Activated B cell treated with CpG ODN at 0.5 μM for 24 hours (primary cell): Measurements from ENCODE around the gene RANBP17. TPM values are rescaled to one million over a fixed set of nuclear protein-coding genes. Genes with fewer than 3 reads are reported as not detected.

Experiments
- ATAC-seq: fragments of 200-7000 bp; cut with Tn5 transposase; one replicate; pipeline ENCODE4 v1.10.0; 2021; ENCODE audit warnings: low read depth, mild to moderate bottlenecking, moderate library complexity
- CTCF ChIA-PET: fragments of 350-600 bp; sonication (Branson Sonifier 250); formaldehyde crosslinking; loops from one replicate; lab custom pipeline; 2021; ENCODE audit warnings: antibody characterized with exemption; lab: Charles Lee
- POLR2A ChIA-PET: fragments of 350-600 bp; sonication (Branson Sonifier 250); formaldehyde crosslinking; loops from one replicate; lab custom pipeline; 2021; ENCODE audit warnings: antibody characterized with exemption; lab: Charles Lee
- DNase-seq: peaks from one replicate; pipeline ENCODE4 v3.0.0; 2022
- H3K27ac Mint-ChIP-seq: one replicate; pipeline ENCODE4 v1.8.0; 2020; ENCODE audit warnings: mixed read lengths
- H3K27me3 Mint-ChIP-seq: one replicate; pipeline ENCODE4 v1.8.0; 2021; ENCODE audit warnings: mixed read lengths
- H3K36me3 Mint-ChIP-seq: one replicate; pipeline ENCODE4 v1.8.0; 2021; ENCODE audit warnings: low read depth, mixed read lengths
- H3K4me1 Mint-ChIP-seq: one replicate; pipeline ENCODE4 v1.8.0; 2021; ENCODE audit warnings: mixed read lengths
- H3K4me3 Mint-ChIP-seq: one replicate; pipeline ENCODE4 v1.8.0; 2020; ENCODE audit warnings: mild to moderate bottlenecking, mixed read lengths
- H3K9me3 Mint-ChIP-seq: one replicate; pipeline ENCODE4 v1.8.0; 2020; ENCODE audit warnings: mixed read lengths
- CTCF ChIP-seq: fragments of 200-600 bp; IDR thresholded peaks from one replicate; pipeline ENCODE4 v1.8.0; 2022; ENCODE audit warnings: antibody characterized with exemption, mild to moderate bottlenecking
- intact Hi-C: fragments of 100-400 bp; cut with micrococcal nuclease; formaldehyde crosslinking; loops from one replicate; pipeline ENCODE4 v1.15.1; 2024
- total RNA-seq: library from RNA; stranded (reverse); gene quantifications from 2 replicates; pipeline ENCODE4 v1.2.3, GENCODE V29; 2022

RANBP17 gene
- total RNA-seq, 1 donor from 2014 or later: not detected

- DNase-seq (no peak), ATAC-seq (no peak)
- TF ChIP-seq CTCF: no peak
- Mint-ChIP-seq H3K4me1 (peaks cover 17% of the 10 kb centered on the region), H3K4me3 (no peak overlapping the region), H3K27ac (no peak overlapping the region), H3K9me3 (no peaks in the 10 kb centered on the region), H3K36me3 (no peaks in the 10 kb centered on the region), H3K27me3 (peaks cover 51% of the 10 kb centered on the region)
- CTCF ChIA-PET: no interaction called here
- POLR2A ChIA-PET: no interaction called here
- intact Hi-C loops: loop anchor here (5.0 kb wide), 1 partner anchor 1926 kb away; the partner anchor contains the start of gene NKX2-5
These were observed 449.1 kb downstream of the RANBP17 start for GRCh38 chr5:171310819-171311321.

- H3K27me3 Mint-ChIP-seq: peaks cover 49% of the 10 kb centered on the region
- no peaks in the 10 kb centered on the region for H3K36me3 Mint-ChIP-seq
- intact Hi-C loops: loop anchor here (2.0 to 5.0 kb wide), 2 partner anchors 77 to 1926 kb away; partner anchors contain the start of gene NKX2-5
- H3K27ac Mint-ChIP-seq: no peak overlapping the region
- H3K4me1 Mint-ChIP-seq: peaks cover 17% of the 10 kb centered on the region
- H3K9me3 Mint-ChIP-seq: no peaks in the 10 kb centered on the region
- TF ChIP-seq CTCF: no peak
- POLR2A ChIA-PET: no interaction called here
- H3K4me3 Mint-ChIP-seq: no peak overlapping the region
- CTCF ChIA-PET: no interaction called here
- no peak for ATAC-seq
- no peak for DNase-seq
These were observed 449.7 kb downstream of the RANBP17 start for GRCh38 chr5:171311322-171312077.

- intact Hi-C loops: loop anchor here (2.0 to 5.0 kb wide), 2 partner anchors 76 to 1925 kb away; partner anchors contain the start of gene NKX2-5
- H3K9me3 Mint-ChIP-seq: no peaks in the 10 kb centered on the region
- no peak for TF ChIP-seq CTCF
- peak overlapping the region; percentile 61 for H3K4me3 Mint-ChIP-seq
- CTCF ChIA-PET: no interaction called here
- H3K4me1 Mint-ChIP-seq: peaks cover 17% of the 10 kb centered on the region
- POLR2A ChIA-PET: no interaction called here
- no peak overlapping the region for H3K27ac Mint-ChIP-seq
- H3K27me3 Mint-ChIP-seq: peaks cover 50% of the 10 kb centered on the region
- ATAC-seq (no peak), DNase-seq (no peak)
- no peaks in the 10 kb centered on the region for H3K36me3 Mint-ChIP-seq
These were observed 450.5 kb downstream of the RANBP17 start for GRCh38 chr5:171312129-171312974.

- Mint-ChIP-seq H3K27ac (no peak overlapping the region), H3K4me1 (peaks cover 17% of the 10 kb centered on the region), H3K36me3 (no peaks in the 10 kb centered on the region), H3K9me3 (no peaks in the 10 kb centered on the region), H3K4me3 (peak overlapping the region; percentile 28), H3K27me3 (peaks cover 54% of the 10 kb centered on the region)
- no peak for TF ChIP-seq CTCF
- DNase-seq (no peak), ATAC-seq (no peak)
- CTCF ChIA-PET: no interaction called here
- POLR2A ChIA-PET: no interaction called here
- intact Hi-C loops: loop anchor here (2.0 to 5.0 kb wide), 2 partner anchors 75 to 1924 kb away; partner anchors contain the start of gene NKX2-5
These were observed 451.8 kb downstream of the RANBP17 start for GRCh38 chr5:171313481-171314206.
